AG04450 (cell line): ENCODE results near the gene IL12RB1. TPM values are rescaled to one million over a fixed set of nuclear protein-coding genes. Genes with fewer than 3 reads are reported as not detected.

ENCODE experiments used
- CTCF ChIA-PET: fragments of 300-600, 350-600 bp; formaldehyde crosslinking; extraction: SDS; loops from one replicate; lab custom pipeline; 2022; ENCODE audit warnings: antibody characterized with exemption, inconsistent platforms; lab: Charles Lee
- POLR2A ChIA-PET: fragments of 350-600 bp; formaldehyde crosslinking; extraction: SDS; loops from one replicate; lab custom pipeline; 2021; ENCODE audit warnings: antibody characterized with exemption, inconsistent platforms; lab: Yijun Ruan, JAX
- DNase-seq: peaks from one replicate; pipeline ENCODE4 v3.0.0-alpha.2; 2011; ENCODE audit warnings: low read depth, low spot score
- H3K27ac ChIP-seq: one replicate; pipeline ENCODE4 v1.5.1; 2012; ENCODE audit warnings: low read depth, low read length, control low read depth
- H3K27me3 ChIP-seq: one replicate; pipeline ENCODE4 v1.6.0; 2012; ENCODE audit warnings: low read length; ENCODE audit not compliant: control insufficient read depth, insufficient read depth
- H3K4me3 ChIP-seq: 2 replicates; pipeline ENCODE4 v1.5.1; 2011; ENCODE audit warnings: mild to moderate bottlenecking, low read depth, low read length, control low read depth
- H3K9me3 ChIP-seq: 2 replicates; pipeline ENCODE4 v1.5.1; 2012; ENCODE audit warnings: low read length; ENCODE audit not compliant: control insufficient read depth, insufficient read depth
- CTCF ChIP-seq: IDR thresholded peaks from 2 replicates; pipeline ENCODE4 v1.5.1; 2011; ENCODE audit warnings: low read depth, low read length, control low read depth, inconsistent platforms
- polyA plus RNA-seq: library from polyadenylated mRNA; depleted of rRNA; stranded (reverse); fragments of >200 nt; gene quantifications from 2 replicates; pipeline ENCODE4 v1.2.3, GENCODE V29; 2011

IL12RB1 gene
- polyA plus RNA-seq, 1 experiment: 0.05 TPM

- H3K27me3 ChIP-seq: no peaks in the 10 kb centered on the region
- CTCF ChIA-PET: interaction anchor here (1.1 kb wide), 1 partner anchor 13 kb away, joined by 7 read pairs; the partner anchor contains the start of gene ARRDC2
- no peak overlapping the region for H3K27ac ChIP-seq
- no peak overlapping the region for H3K4me3 ChIP-seq
- no peak for TF ChIP-seq CTCF
- H3K9me3 ChIP-seq: no peaks in the 10 kb centered on the region; the same call in 1 of the 2 replicates
- POLR2A ChIA-PET: no interaction called here
- DNase-seq: no peak
These were observed 65.5 kb downstream of the IL12RB1 start for GRCh38 chr19:18021121-18021755.

GRCh38 chr19:18020212-18021085 is 66.3 kb downstream of the IL12RB1 start:
- no peaks in the 10 kb centered on the region; the same call in 1 of the 2 replicates for H3K9me3 ChIP-seq
- TF ChIP-seq CTCF: no peak
- no peaks in the 10 kb centered on the region for H3K27me3 ChIP-seq
- H3K4me3 ChIP-seq: no peak overlapping the region
- CTCF ChIA-PET: interaction anchor here (1.1 kb wide), 1 partner anchor 12 kb away, joined by 7 read pairs; the partner anchor contains the start of gene ARRDC2
- no peak for DNase-seq
- POLR2A ChIA-PET: no interaction called here
- H3K27ac ChIP-seq: no peak overlapping the region

GRCh38 chr19:18017275-18018083 is 69.3 kb downstream of the IL12RB1 start:
- POLR2A ChIA-PET: no interaction called here

DNA sequence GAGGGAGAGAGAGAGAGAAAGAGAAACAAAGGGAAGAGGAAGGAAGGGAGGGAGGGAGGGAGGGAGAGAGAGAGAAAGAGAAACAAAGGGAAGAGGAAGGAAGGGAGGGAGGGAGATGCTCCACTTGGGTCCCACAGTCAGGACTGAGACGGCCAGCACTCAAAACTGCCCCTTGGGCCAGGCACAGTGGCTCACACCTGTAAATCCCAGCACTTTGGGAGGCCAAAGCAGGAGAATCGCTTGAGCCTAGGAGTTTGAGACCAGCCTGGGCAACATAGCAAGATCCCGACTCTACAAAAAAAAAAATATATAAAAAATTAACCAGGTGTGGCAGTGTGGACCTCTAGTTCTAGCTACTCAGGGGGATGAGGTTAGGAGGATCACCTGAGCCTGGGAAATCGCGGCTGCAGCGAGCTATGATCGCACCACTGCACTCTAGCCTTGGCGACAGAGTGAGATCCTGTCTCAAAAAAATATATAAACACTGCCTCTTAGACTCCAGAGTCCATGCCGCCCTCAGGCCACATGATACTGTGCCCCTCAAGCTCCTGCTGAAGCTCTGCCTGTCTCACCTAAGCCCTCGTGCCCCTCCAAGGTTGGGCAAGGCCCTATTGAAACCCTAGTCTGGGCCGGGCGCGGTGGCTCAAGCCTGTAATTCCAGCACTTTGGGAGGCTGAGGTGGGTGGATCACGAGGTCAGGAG is 70.4 kb downstream of the IL12RB1 start:
- DNase-seq: no peak
- Histone ChIP-seq H3K27ac (no peak overlapping the region), H3K4me3 (no peak overlapping the region), H3K9me3 (no peaks in the 10 kb centered on the region), H3K27me3 (no peaks in the 10 kb centered on the region)
- no peak for TF ChIP-seq CTCF
- CTCF ChIA-PET: no interaction called here
- POLR2A ChIA-PET: no interaction called here

More at GRCh38 chr19:18017275-18018083, 69.3 kb downstream of the IL12RB1 start:
- H3K9me3 ChIP-seq: no peaks in the 10 kb centered on the region; the same call in 1 of the 2 replicates
- no peak overlapping the region for H3K4me3 ChIP-seq
- H3K27me3 ChIP-seq: no peaks in the 10 kb centered on the region
- no peak for TF ChIP-seq CTCF
- H3K27ac ChIP-seq: no peak overlapping the region
- DNase-seq: no peak
- CTCF ChIA-PET: interaction anchor here (1.6 kb wide), 1 partner anchor 40 kb away, joined by 3 read pairs; no protein-coding TSS in a partner anchor
